Loucy (cell line): Measurements from ENCODE around the gene GRWD1.

Experiments used
- CTCF ChIP-seq: fragments of 200-600 bp; sonication (generic); conservative IDR thresholded peaks from 2 replicates; pipeline ENCODE4 v1.5.1; 2014; ENCODE audit warnings: mild to moderate bottlenecking, antibody characterized with exemption, low read length
- EZH2phosphoT487 ChIP-seq: fragments of 200-600 bp; IDR thresholded peaks from 2 replicates; pipeline ENCODE4 v1.6.1; 2018; ENCODE audit warnings: antibody characterized with exemption, mild to moderate bottlenecking, moderate library complexity, borderline replicate concordance

- no peak for TF ChIP-seq CTCF
- no peak for TF ChIP-seq EZH2phosphoT487
These were observed 28.4 kb upstream of the GRWD1 start for GRCh38 chr19:48417421-48417820.
